ENCODE measurements around the gene KRTAP1-5. TPM values are rescaled to one million over a fixed set of nuclear protein-coding genes. Genes with fewer than 3 reads are reported as not detected.

KRTAP1-5 gene
- total and polyA plus RNA-seq, 2 donors (not counting 3 experiments of a cell fraction or from before 2014, with no cell fraction given), result not detected

GRCh38 chr17:41052566-41052965, 25.6 kb upstream of the KRTAP1-5 start:
- no peaks in the 10 kb centered on the region for H3K9me3 ChIP-seq (replicated peaks; ENCODE audit: control insufficient read depth, insufficient read depth, low read length)
- no peaks in the 10 kb centered on the region for H3K79me2 ChIP-seq (ENCODE audit: control insufficient read depth, insufficient read depth, low read length)
- H3K4me1 ChIP-seq (ENCODE audit: control insufficient read depth, extremely low read depth, insufficient read depth, low read length), result no peaks in the 10 kb centered on the region
- no peak for FAIRE-seq
- DNase-seq (ENCODE audit: low read depth, low spot score), result no peak
- H3K9ac ChIP-seq (replicated peaks; ENCODE audit: extremely low read depth, insufficient read depth, low read length), result no peak overlapping the region
- dilution Hi-C loops (cut with MboI; ENCODE audit: extremely low pct_ligation_motif_present, low sequenced_read_pairs), result no loop called here
- CTCF ChIA-PET, result interaction anchor here (1.2 kb wide), 1 partner anchor 497 kb away, joined by 3 read pairs; no protein-coding TSS in a partner anchor
- no peaks in the 10 kb centered on the region for H4K20me1 ChIP-seq (replicated peaks; ENCODE audit: control insufficient read depth, extremely low read depth, insufficient read depth, low read length)
- H3K27me3 ChIP-seq (ENCODE audit: control insufficient read depth in 2 of 2, insufficient read depth in 2 of 2, low read length in 2 of 2), result peaks cover 3 to 5% of the 10 kb centered on the region in 2 experiments
- H3K4me3 ChIP-seq (replicated peaks in 1 of 3; ENCODE audit: insufficient read depth in 1 of 3, low read depth in 1 of 3, low read length in 3 of 3), result no peak overlapping the region
- no peaks in the 10 kb centered on the region for H3K9me1 ChIP-seq (replicated peaks; ENCODE audit: control insufficient read depth, extremely low read depth, insufficient read depth, low read length)
- TF ChIP-seq, protein P1, sequence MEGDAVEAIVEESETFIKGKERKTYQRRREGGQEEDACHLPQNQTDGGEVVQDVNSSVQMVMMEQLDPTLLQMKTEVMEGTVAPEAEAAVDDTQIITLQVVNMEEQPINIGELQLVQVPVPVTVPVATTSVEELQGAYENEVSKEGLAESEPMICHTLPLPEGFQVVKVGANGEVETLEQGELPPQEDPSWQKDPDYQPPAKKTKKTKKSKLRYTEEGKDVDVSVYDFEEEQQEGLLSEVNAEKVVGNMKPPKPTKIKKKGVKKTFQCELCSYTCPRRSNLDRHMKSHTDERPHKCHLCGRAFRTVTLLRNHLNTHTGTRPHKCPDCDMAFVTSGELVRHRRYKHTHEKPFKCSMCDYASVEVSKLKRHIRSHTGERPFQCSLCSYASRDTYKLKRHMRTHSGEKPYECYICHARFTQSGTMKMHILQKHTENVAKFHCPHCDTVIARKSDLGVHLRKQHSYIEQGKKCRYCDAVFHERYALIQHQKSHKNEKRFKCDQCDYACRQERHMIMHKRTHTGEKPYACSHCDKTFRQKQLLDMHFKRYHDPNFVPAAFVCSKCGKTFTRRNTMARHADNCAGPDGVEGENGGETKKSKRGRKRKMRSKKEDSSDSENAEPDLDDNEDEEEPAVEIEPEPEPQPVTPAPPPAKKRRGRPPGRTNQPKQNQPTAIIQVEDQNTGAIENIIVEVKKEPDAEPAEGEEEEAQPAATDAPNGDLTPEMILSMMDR (IDR thresholded peaks at IDR 0.05; ENCODE audit: extremely low read depth in 1 of 2, insufficient read depth in 1 of 2, low read depth in 1 of 2, low read length in 2 of 2), result no peak
- no peak for TF ChIP-seq GATA2 (IDR thresholded peaks at IDR 0.05; ENCODE audit: insufficient read depth, insufficient read length, low read depth, low read length)
- TF ChIP-seq, protein P2, sequence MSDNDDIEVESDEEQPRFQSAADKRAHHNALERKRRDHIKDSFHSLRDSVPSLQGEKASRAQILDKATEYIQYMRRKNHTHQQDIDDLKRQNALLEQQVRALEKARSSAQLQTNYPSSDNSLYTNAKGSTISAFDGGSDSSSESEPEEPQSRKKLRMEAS (IDR thresholded peaks at IDR 0.05; ENCODE audit: insufficient read depth, insufficient read length), result no peak
- TF ChIP-seq POLR2A (IDR thresholded peaks at IDR 0.05; ENCODE audit: low read depth, low read length), result no peak
- no peak for TF ChIP-seq MYC (IDR thresholded peaks at IDR 0.05; ENCODE audit: low read depth, low read length)
- no peak for TF ChIP-seq EZH2 (IDR thresholded peaks at IDR 0.05; ENCODE audit: borderline replicate concordance, low read depth, low read length, severe bottlenecking)
- TF ChIP-seq JUN (IDR thresholded peaks at IDR 0.05; ENCODE audit: borderline replicate concordance, insufficient read depth, insufficient read length, low read depth), result no peak
- no peak for TF ChIP-seq FOS (IDR thresholded peaks at IDR 0.05; ENCODE audit: borderline replicate concordance, insufficient read depth, low read length)
- TF ChIP-seq POLR2AphosphoS5 (IDR thresholded peaks at IDR 0.05; ENCODE audit: insufficient read depth, low read depth, low read length), result no peak
- no TSS peak for BruUV-seq (replicated peaks)
- H3K27ac ChIP-seq (ENCODE audit: insufficient read depth, low read depth, low read length), result no peak overlapping the region
- no peaks in the 10 kb centered on the region for H3K36me3 ChIP-seq (ENCODE audit: control insufficient read depth in 2 of 2, extremely low read depth in 1 of 2, insufficient read depth in 2 of 2, low read length in 2 of 2)
- POLR2A ChIA-PET, result no interaction called here
- intact Hi-C loops (cut with micrococcal nuclease), result no loop called here
- H3K4me2 ChIP-seq (ENCODE audit: insufficient read depth, low read length), result no peak overlapping the region
- H2AFZ ChIP-seq (ENCODE audit: low read depth, low read length), result no peak overlapping the region

Data from endothelial cell of umbilical vein (primary cell).